B cell (primary cell): ENCODE results near the gene MIER3. TPM values are rescaled to one million over a fixed set of nuclear protein-coding genes. Genes with fewer than 3 reads are reported as not detected.

Experiments used
- ATAC-seq: fragments of 200-7000 bp; cut with Tn5 transposase; one replicate; pipeline ENCODE4 v1.10.0; 2021; ENCODE audit warnings: low read depth, mild to moderate bottlenecking, moderate number of reproducible peaks, moderate library complexity
- CTCF ChIA-PET: fragments of 350-600 bp; sonication (Branson Sonifier 250); formaldehyde crosslinking; loops from one replicate; lab custom pipeline; 2021; ENCODE audit warnings: antibody characterized with exemption, inconsistent platforms; lab: Charles Lee
- POLR2A ChIA-PET: fragments of 350-600 bp; sonication (Branson Sonifier 250); formaldehyde crosslinking; loops from one replicate; lab custom pipeline; 2021; ENCODE audit warnings: antibody characterized with exemption; lab: Charles Lee
- DNase-seq: peaks from one replicate; pipeline ENCODE4 v3.0.0; 2013
- H2AFZ ChIP-seq: 2 replicates; pipeline ENCODE4 v1.6.1; 2012; ENCODE audit warnings: mild to moderate bottlenecking, low read depth, low read length; ENCODE audit not compliant: insufficient read depth, poor library complexity, severe bottlenecking
- H3K27ac ChIP-seq, 2 donors: 1 replicate in 1 of 2; 2 replicates in 1 of 2; pipeline ENCODE4 v1.5.1; 2012 to 2013; ENCODE audit warnings: low read length in 2 of 2, mild to moderate bottlenecking in 2 of 2, moderate library complexity in 1 of 2
- H3K27me3 ChIP-seq, 4 experiments: fragments of 200-600 bp in 1 of 4; sonication (generic) in 1 of 4; replicated peaks in 1 of 4; 1 replicate in 2 of 4; 2 replicates in 2 of 4; pipeline versions ENCODE4 v1.6.1 to v1.7.0; 2013 to 2016; ENCODE audit warnings: low read length in 3 of 4, mild to moderate bottlenecking in 2 of 4, mixed read lengths in 1 of 4, moderate library complexity in 1 of 4; ENCODE audit not compliant: insufficient read depth in 4 of 4, control insufficient read depth in 3 of 4; ENCODE audit errors: control extremely low read depth in 1 of 4
- H3K36me3 ChIP-seq, 2 experiments: replicated peaks in 1 of 2; 1 replicate in 1 of 2; 2 replicates in 1 of 2; pipeline versions ENCODE4 v1.6.1 to v1.7.1; 2013; ENCODE audit warnings: low read length in 1 of 2; ENCODE audit not compliant: insufficient read depth in 2 of 2, control insufficient read depth in 1 of 2; ENCODE audit errors: control extremely low read depth in 1 of 2, extremely low read depth in 1 of 2
- H3K4me1 ChIP-seq, 2 donors: fragments of 200-600 bp in 1 of 2; sonication (generic) in 1 of 2; 1 replicate in 1 of 2; 2 replicates in 1 of 2; pipeline versions ENCODE4 v1.5.1 to v1.6.1; 2013 to 2017; ENCODE audit warnings: low read length in 2 of 2; ENCODE audit not compliant: control insufficient read depth in 2 of 2, insufficient read depth in 2 of 2
- H3K4me2 ChIP-seq: replicated peaks from 2 replicates; pipeline ENCODE3; 2012; ENCODE audit warnings: mild to moderate bottlenecking, low read depth, low read length; ENCODE audit not compliant: poor library complexity, severe bottlenecking
- H3K4me3 ChIP-seq, 5 experiments: fragments of 200-600 bp in 1 of 5; sonication (generic) in 1 of 5; 1 replicate in 3 of 5; 2 replicates in 2 of 5; pipeline versions ENCODE4 v1.5.1 to v1.7.0; 2011 to 2016; ENCODE audit warnings: low read length in 4 of 5, mild to moderate bottlenecking in 4 of 5, low read depth in 2 of 5, control low read depth in 1 of 5, moderate library complexity in 1 of 5; ENCODE audit not compliant: insufficient read depth in 1 of 5; ENCODE audit errors: control extremely low read depth in 1 of 5, extremely low read depth in 1 of 5
- H3K79me2 ChIP-seq: fragments of 200-600 bp; sonication (generic); one replicate; pipeline ENCODE4 v1.6.0; 2016; ENCODE audit warnings: low read length; ENCODE audit not compliant: control insufficient read depth, insufficient read depth
- H3K9ac ChIP-seq: fragments of 200-600 bp; sonication (generic); 2 replicates; pipeline ENCODE4 v1.6.1; 2017; ENCODE audit warnings: mild to moderate bottlenecking, low read length, moderate library complexity
- H3K9me3 ChIP-seq, 3 donors: one replicate each; pipeline versions ENCODE4 v1.6.1 to v1.7.1; 2013; ENCODE audit warnings: low read length in 2 of 3; ENCODE audit not compliant: control insufficient read depth in 2 of 3, insufficient read depth in 1 of 3; ENCODE audit errors: control extremely low read depth in 1 of 3
- H4K20me1 ChIP-seq: 2 replicates; pipeline ENCODE4 v1.6.0; 2012; ENCODE audit warnings: mild to moderate bottlenecking, low read length; ENCODE audit not compliant: insufficient read depth, control insufficient read depth, poor library complexity, severe bottlenecking
- H3K27ac Mint-ChIP-seq: one replicate; pipeline ENCODE4 v1.8.0; 2021; ENCODE audit warnings: mixed read lengths
- H3K27me3 Mint-ChIP-seq: one replicate; pipeline ENCODE4 v1.8.0; 2021; ENCODE audit warnings: mixed read lengths
- H3K4me1 Mint-ChIP-seq: one replicate; pipeline ENCODE4 v1.8.0; 2021; ENCODE audit warnings: mixed read lengths
- H3K4me3 Mint-ChIP-seq: one replicate; pipeline ENCODE4 v1.8.0; 2021; ENCODE audit warnings: mixed read lengths
- H3K9me3 Mint-ChIP-seq: one replicate; pipeline ENCODE4 v1.8.0; 2022; ENCODE audit warnings: mixed read lengths; ENCODE audit not compliant: insufficient read depth
- CTCF ChIP-seq: fragments of 200-600 bp; IDR thresholded peaks from one replicate; pipeline ENCODE4 v1.8.0; 2022; ENCODE audit warnings: antibody characterized with exemption, mild to moderate bottlenecking
- EZH2 ChIP-seq: IDR thresholded peaks from 2 replicates; pipeline ENCODE4 v1.6.1; 2012; ENCODE audit warnings: borderline replicate concordance, low read depth, mild to moderate bottlenecking, moderate library complexity, low read length; ENCODE audit not compliant: insufficient read depth, poor library complexity, severe bottlenecking
- WGBS: methylation state at CpG from one replicate; pipeline ENCODE4 v1.1.5; 2013; ENCODE audit warnings: missing lambda C conversion rate; ENCODE audit not compliant: insufficient coverage; 5-methylcytosine and 5-hydroxymethylcytosine counted together
- intact Hi-C: fragments of 100-400 bp; cut with micrococcal nuclease; formaldehyde crosslinking; loops from one replicate; pipeline ENCODE4 v1.10.0; 2022
- polyA plus RNA-seq: library from polyadenylated mRNA; depleted of rRNA; stranded (reverse); fragments of >200 nt; gene quantifications from 2 replicates; pipeline ENCODE4 v1.2.3, GENCODE V29; 2012
- total RNA-seq, 2 donors: library from RNA; stranded (reverse); fragments of 120-200 nt in 1 of 2; gene quantifications; 1 replicate in 1 of 2; 2 replicates in 1 of 2; pipeline versions ENCODE4 v1.2.3 to v1.2.4, GENCODE V29; 2013 to 2022

The MIER3 gene
- total and polyA plus RNA-seq, 2 donors (not counting 1 experiment from before 2014, with no cell fraction given), result 5.8 to 25.9 TPM

GRCh38 chr5:56950626-56951125 is 1.2 kb downstream of the MIER3 start:
- ChIA-PET POLR2A (interaction anchor here (0.6 to 1.6 kb wide), 3 partner anchors 41 to 1536 kb away, joined by 3 to 7 read pairs (median 3); partner anchors contain the start of gene GPBP1), CTCF (interaction anchor here (0.6 to 4.3 kb wide), 8 partner anchors 28 to 299 kb away, joined by 3 to 21 read pairs (median 4); no protein-coding TSS in a partner anchor)
- H3K27ac Mint-ChIP-seq, result peak overlapping the region; percentile 88
- no peaks in the 10 kb centered on the region for H3K9me3 Mint-ChIP-seq
- H3K27me3 Mint-ChIP-seq, result peaks cover 9% of the 10 kb centered on the region
- peaks cover 29% of the 10 kb centered on the region for H3K79me2 ChIP-seq
- H3K4me1 ChIP-seq, result peaks cover 17 to 19% of the 10 kb centered on the region in 2 donors
- peak overlapping the region; percentile 97 for H3K4me3 Mint-ChIP-seq
- peaks cover 0 to 5% (median 1%) of the 10 kb centered on the region in 4 experiments for H3K27me3 ChIP-seq
- peaks cover 17% of the 10 kb centered on the region for H4K20me1 ChIP-seq
- intact Hi-C loops, result loop anchor here (2.0 to 5.0 kb wide), 3 partner anchors 82 to 1512 kb away; partner anchors contain the start of gene PLK2
- DNase-seq, result peak; percentile 64
- peak; percentile 32 for ATAC-seq
- H3K36me3 ChIP-seq, result peaks cover 1 to 3% of the 10 kb centered on the region in 2 experiments
- H2AFZ ChIP-seq, result peak overlapping the region; percentile 77
- H3K4me1 Mint-ChIP-seq, result peaks cover 25% of the 10 kb centered on the region
- WGBS, result 1% methylated on average over 33 of the region's 33 CpGs
- H3K9ac ChIP-seq, result peak overlapping the region; percentile 75
- peak overlapping the region; percentile 19 to 77 (median 72) for H3K4me3 ChIP-seq
- H3K9me3 ChIP-seq, result no peaks in the 10 kb centered on the region
- peak overlapping the region; percentile 98 for H3K4me2 ChIP-seq
- TF ChIP-seq EZH2 (no peak), CTCF (no peak)
- peak overlapping the region in 1 of 2 donors; percentile 59 for H3K27ac ChIP-seq

GRCh38 chr5:56947052-56947451 is 4.9 kb downstream of the MIER3 start:
- DNase-seq, result no peak
- Mint-ChIP-seq H3K4me3 (no peak overlapping the region), H3K27me3 (no peaks in the 10 kb centered on the region), H3K9me3 (no peaks in the 10 kb centered on the region), H3K27ac (no peak overlapping the region), H3K4me1 (peaks cover 16% of the 10 kb centered on the region)
- Histone ChIP-seq H4K20me1 (peaks cover 17% of the 10 kb centered on the region), H3K27me3 (no peaks in the 10 kb centered on the region), H3K36me3 (peaks cover 1 to 18% of the 10 kb centered on the region in 2 experiments), H3K27ac (no peak overlapping the region), H3K9ac (no peak overlapping the region), H3K79me2 (peaks cover 26% of the 10 kb centered on the region), H3K9me3 (no peaks in the 10 kb centered on the region), H2AFZ (no peak overlapping the region), H3K4me1 (peaks cover 8 to 12% of the 10 kb centered on the region in 2 donors), H3K4me2 (no peak overlapping the region), H3K4me3 (no peak overlapping the region)
- CTCF ChIA-PET, result no interaction called here
- no peak for TF ChIP-seq CTCF
- TF ChIP-seq EZH2, result no peak
- ATAC-seq, result no peak
- intact Hi-C loops, result no loop called here
- POLR2A ChIA-PET, result no interaction called here
